Left forelimb (tissue), 1 donor: Measurements from ENCODE around the gene ZNF22.

Experiments
- DNase-seq: peaks from one replicate; pipeline ENCODE4 v3.0.0-alpha.2; 2018; ENCODE audit warnings: low spot score

The ZNF22 gene

DNA sequence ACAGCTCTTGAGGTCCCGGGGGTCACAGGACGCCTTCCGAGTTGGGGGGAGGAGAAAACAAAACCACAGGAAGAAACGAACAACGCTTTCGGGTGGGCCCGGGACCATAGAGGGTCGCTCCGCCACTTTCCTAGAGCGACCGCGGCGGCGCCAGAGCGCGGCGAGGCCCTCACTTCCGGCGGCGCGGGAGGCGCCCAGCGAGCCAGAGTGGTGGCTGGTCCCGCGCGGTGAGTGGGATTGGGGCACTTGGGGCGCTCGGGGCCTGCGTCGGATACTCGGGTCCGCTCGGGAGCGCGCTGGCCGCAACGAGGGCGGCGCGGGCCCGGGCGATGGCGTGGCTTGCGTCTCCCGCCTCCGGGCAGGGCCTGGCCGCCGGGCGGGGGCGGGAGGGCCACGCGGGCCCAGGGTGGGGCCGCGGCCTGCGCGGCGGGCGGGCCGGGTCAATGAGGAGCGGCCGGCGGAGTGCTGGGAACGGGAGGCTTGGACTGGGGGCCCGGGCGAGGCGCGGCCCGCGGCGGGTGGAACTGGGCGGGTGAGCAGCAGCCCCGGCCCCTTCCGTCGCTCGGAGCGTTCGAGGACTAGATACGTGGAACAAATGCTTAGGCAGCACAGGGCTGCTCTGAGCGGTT is at the start of gene ZNF22:
Gene ZNF22 (plus strand): TSS at position 172 of the 629 bp plus-strand sequence. CDS start 2,446 bp downstream, outside the sequence.
- peak; percentile 89 for DNase-seq

- no peak for DNase-seq
Measured at GRCh38 chr10:44951576-44952226, 49.0 kb upstream of the ZNF22 start.

DNA sequence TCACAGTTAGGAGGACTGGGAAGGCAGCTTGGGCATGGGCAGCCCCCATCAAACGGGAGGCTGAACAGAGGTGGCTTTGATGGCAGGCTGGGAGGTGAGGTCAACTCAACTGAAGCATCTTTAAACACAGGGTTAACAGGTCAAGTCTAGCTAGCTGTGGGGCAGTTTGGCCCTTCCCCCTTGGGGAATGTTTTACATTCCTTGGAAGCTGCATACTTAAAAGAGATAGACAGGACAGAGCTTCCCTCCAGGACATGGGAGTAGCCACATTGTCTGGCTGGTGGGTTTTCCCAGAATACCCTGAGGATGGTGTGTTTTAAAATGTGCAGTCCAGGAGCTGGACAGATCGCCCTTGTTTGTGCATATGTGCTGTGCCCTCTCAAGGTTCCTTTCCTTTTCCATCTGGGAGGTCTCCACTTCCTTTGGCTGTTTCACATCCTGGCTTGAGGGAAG is 47.9 kb upstream of the ZNF22 start:
- no peak for DNase-seq

DNA sequence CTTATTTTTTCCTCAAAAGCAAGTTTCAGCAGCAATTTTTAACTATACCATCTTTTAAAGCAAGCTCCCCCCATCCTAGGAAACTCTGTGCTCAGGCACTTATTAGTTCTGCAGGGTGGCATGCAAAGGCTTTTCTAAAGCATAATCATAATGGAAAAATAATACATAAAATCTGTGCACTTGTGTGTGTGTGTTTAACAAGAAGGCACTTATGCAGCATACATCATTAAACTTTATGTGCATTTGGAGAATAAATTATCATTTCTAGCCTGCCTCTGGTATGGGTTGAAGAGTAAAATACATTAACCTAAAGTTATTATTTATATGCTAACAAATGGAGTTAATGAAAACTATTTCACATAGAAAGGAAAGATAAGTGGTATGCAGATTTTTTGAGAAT is 46.7 kb upstream of the ZNF22 start:
- DNase-seq = no peak

DNA sequence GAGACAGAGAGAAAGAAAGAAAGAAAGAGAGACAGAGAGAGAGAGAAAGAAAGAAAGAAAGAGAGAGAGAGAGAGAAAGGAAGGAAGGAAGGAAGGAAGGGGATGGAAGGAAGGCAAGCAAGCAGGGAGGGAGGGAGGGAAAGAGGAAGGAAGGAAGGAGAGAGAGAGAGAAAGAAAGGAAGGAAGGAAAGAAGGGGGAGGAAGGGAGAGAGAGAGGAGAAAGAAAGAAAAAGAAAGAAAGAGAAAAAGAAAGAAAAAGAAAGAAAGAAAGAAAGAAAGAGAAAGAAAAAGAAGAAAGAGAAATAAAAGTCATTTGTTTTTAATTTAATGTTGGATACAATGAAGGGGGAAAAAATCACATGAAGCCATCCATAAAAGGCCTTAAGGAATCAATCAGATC is 45.8 kb upstream of the ZNF22 start:
- no peak for DNase-seq

GRCh38 chr10:44955413-44956070 is 45.2 kb upstream of the ZNF22 start:
- no peak for DNase-seq

- no peak for DNase-seq
Measured at GRCh38 chr10:44956226-44956625, 44.5 kb upstream of the ZNF22 start.

GRCh38 chr10:44956717-44957706 is 43.7 kb upstream of the ZNF22 start:
- DNase-seq = no peak

DNA sequence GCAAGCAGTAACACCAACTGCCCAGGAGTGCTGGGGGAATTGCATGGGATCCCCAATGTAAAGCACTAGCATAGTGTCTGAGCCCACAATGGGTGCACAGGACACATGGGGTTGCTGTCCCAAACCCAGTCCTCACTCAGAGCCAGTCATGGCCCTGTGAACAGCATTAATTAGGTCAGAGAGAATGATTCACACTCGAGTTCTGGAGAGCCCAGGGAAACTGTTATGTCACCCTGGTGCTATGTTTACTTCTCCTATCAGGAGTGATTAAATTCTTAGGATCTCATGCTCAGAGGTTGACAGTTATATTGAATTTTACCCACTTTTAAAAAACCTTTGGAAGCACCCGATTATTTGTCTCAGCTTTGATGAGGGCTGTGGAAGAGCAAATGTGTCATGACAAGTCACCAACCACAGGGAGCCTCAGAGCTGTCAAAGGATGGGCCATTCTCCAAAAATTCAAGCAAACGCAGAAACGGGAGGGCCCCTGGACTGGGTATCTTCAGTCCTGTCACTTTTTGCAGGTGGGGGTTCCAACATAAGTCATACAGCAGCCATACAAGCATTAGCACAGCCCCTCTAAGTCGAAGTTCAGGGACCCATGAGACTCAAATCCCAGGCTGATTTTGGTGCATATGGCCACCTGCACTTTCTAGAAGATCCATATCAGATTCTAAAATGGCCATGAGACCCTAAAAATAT is 42.4 kb upstream of the ZNF22 start:
- DNase-seq = no peak

GRCh38 chr10:44958898-44959246 is 41.9 kb upstream of the ZNF22 start:
- DNase-seq = no peak

DNA sequence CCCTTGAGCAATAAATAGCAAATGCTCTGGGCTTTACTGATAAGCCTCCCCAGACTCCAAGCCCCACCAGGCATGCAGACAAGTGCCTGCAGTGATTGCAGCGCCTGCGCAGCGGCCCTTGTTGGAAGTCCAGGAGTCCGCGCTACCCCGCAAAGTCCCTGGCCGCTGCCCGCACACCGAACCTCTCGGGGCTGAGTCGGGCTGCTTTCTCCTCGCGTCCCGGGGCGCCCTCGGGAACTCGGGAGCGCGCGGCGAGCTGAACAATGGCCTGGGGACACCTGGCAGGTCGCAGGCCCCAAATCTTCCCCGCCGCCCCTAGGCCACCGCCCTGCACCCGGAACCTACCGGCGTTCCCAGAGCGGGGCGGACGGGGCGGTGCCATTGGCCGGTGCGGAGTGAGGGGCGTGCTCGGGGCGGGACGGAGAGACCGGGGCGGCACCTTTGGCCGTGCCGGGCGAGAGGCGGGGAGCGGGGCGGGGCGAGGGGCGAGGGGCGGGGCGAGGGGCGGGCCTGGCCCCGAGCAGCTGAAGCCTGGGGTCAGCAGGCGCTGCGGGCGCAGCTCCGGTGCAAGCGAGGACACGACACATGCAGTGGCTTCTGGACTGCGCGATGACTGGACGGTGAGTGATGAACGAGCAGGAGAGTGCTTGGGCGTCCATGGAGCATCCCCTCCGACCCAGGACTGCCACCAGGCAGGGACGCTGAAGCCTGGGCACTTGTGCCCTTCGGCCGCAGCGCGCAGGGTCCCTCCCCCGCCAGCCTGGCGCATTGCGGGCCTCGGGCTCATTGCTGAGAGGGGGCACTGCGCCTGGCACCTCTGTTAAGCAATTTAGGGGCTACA is 41.3 kb upstream of the ZNF22 start, which contains the start of gene RASSF4:
Gene RASSF4 (plus strand): TSS at position 556 of the 841 bp plus-strand sequence. CDS start 10,401 bp downstream, outside the sequence.
- DNase-seq = peak; percentile 94

DNA sequence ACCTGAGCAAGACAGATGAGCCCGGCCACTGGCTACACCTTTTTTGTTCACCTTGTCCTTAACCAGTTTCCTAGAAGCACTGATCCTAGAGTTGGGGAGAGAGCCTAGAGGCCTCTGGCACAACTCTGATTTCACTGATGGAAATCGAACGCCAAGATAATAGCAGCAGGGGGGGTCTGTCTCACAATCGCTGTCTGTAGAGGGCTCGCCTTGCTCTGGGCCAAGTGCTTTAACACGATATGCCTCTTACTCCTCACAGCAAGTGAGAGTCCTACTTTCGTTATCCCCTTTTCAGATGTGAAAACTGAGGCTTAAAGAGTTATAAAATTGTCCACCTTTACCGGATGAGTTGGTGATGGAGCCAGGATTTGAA is 40.6 kb upstream of the ZNF22 start:
- DNase-seq = no peak

DNA sequence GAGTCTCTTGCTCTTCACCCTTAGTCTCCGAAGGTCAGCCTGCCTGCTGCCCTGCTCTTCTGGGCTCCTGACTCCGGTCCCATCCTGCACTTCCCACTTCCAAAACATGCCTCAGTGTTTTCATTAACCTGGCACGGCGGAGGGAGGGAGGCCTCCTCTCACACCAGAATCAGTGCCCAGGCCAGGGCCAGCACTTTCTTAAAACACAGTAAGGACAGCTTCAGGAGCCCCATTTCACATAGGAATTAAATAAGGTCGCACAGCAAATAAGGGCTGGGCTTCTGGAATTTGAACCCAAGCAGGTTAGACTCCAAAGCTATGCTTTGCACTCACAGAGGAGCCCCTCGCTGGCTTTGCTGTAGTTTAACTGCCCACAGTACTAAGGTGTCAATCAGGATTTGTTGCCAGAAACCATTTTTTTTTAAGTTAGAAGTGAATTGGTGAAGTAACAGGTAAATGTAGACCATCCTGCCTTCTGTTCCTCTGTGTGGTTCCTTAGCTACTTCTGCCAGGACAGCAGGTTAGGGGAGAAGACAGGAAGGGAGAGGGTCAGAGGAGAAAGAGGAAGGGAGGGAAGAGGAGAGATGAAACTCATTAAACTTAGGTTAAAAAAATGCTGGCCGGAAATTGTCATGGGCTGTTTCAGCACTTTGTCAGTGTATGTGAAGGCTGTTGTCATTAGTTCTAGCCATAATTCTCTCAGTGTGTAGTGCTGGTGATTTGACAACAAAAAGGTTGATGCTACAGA is 40.1 kb upstream of the ZNF22 start:
- DNase-seq = peak; percentile 37

DNA sequence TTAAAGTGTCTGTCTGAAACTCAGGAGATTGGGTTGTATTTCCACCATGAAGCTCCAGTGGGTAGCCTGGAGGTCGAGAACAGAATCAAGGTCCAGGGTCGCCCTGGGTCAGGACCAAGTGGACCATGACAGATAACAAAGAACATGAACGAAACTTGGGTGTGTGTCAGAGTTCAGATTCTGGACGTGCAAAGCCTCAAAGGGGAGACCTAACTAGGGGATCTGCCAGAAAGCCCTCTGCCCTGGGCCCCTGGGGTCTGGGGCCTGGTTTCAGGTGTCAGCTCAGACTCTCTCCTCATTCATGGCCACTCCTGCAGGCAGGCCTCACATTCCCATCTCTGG is 39.5 kb upstream of the ZNF22 start:
- DNase-seq = no peak

DNA sequence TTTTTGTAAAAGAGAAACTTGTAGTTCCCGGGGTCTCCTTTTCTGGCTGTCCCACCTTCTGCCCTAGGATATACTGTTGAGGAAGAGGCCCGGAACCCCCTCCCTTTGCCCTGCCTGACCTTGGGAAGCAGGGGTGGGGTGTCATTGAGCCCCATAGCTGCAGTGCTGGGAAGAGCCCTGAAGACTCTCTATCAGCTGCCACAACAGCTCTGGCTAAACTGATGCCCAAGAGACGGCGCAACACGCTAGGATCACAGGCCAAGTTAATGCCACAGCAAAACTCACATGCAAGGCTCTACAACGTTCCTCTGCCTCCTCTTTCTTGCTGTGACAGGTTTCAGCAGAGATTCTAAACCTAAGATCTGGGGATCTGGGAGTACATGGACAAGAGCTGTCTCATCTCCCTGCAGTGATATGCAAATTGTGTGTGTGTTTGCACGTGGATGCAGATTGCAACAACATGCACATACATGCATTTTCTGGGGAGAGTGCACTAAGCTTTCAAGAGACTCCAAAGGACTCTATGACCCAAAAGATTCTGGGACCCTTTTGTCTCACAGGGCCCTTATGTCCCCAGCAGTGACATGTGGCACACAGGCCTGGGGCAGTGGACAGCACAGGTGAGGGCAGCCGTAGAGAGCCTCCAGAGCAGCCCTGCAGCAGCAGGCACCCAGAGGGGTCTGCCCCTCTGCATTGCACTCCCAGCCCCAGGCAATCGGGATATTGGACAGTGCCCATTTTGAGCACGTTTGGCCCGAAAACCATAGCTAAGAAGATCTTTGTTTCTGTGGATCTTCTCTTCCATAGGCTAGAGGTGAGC is 38.6 kb upstream of the ZNF22 start:
- DNase-seq = no peak

DNA sequence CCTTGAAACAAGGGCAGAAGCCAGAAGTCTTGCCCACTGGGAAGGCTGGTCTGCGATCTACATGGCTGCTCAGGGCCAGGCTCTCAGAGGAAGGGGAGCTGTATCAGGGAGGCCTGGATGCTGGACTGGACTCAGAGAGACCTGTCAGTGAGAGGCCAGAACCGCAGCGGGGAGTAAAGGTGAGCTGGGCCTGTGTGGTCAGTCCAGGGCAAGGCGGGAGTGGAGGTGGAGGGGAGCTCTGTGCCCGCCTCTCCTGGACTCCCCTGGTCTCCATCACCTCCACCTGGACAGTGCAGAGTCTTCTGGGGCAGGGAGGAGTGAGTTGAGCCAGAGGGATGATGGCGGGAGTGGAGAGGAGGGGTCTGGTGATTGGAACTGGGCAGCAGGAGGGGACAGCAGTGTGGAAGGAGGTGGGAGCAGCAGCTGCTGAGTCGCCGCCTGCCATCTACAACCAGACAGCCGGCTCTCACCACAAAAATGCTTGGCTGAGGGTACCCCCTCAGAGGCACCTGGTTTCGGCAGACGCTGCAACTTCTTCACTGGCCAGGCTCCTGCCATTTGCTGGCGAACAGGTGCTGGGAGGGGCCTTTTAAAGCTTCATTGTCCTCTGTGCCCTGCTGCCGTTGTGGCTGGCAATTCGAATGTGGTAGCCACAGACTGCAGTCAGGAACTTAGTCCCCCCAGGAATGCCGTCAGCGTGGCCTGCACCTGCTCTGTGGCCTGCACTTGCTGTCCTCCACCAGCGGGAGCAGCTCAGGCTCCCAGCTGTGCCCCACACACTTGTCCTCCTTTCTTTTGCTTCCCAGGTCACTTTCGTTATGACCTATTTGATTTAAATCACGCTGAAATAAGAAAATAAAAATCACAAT is 37.6 kb upstream of the ZNF22 start:
- no peak for DNase-seq

- peak; percentile 83 for DNase-seq
Measured at GRCh38 chr10:44963772-44964633, 36.7 kb upstream of the ZNF22 start.
